ENCODE results near the gene ARFRP1. TPM values are rescaled to one million over a fixed set of nuclear protein-coding genes. Genes with fewer than 3 reads are reported as not detected.

ARFRP1 gene
- total and polyA plus RNA-seq, 2 of the 13 experiments (the other 11 are each of a cell fraction or from before 2014, with no cell fraction given) = 32.0 to 51.1 TPM

DNA sequence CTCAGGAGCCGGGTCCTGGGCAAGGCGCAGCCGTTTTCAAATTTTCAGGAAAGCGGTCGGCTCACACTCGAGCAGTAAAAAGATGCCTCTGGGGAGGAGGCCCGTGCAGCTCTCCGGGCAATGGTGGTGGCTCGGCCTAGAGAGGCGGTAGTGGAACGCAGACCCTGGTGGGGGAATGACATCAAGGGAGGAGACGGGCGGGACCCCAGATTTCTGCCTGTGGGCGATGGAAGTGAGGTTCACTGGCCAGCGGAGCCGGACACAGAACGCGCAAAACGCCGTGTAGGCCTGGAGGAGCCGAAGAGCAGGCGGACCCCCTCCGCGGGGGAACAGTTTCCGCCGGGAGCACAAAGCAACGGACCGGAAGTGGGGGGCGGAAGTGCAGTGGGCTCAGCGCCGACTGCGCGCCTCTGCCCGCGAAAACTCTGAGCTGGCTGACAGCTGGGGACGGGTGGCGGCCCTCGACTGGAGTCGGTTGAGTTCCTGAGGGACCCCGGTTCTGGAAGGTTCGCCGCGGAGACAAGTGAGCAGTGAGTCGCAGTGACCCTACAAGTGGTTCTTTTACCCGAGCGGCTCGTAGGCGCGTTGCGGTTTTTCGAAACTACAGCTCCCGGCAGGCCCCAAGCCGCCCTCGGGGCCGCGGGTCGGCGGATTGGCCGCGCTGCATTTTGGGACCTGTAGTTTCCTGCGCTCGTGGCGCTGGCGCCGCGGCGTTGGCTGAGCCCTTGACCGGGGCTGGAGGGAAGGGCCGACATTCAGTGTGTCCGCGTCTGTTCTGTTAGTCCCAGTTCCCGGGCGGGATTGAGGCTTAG, 49.6 kb downstream of the ARFRP1 start, which contains the start of gene RTEL1 (continued):
- TF ChIP-seq, protein P1, sequence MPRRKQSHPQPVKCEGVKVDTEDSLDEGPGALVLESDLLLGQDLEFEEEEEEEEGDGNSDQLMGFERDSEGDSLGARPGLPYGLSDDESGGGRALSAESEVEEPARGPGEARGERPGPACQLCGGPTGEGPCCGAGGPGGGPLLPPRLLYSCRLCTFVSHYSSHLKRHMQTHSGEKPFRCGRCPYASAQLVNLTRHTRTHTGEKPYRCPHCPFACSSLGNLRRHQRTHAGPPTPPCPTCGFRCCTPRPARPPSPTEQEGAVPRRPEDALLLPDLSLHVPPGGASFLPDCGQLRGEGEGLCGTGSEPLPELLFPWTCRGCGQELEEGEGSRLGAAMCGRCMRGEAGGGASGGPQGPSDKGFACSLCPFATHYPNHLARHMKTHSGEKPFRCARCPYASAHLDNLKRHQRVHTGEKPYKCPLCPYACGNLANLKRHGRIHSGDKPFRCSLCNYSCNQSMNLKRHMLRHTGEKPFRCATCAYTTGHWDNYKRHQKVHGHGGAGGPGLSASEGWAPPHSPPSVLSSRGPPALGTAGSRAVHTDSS (CRISPR knock-in tag; conservative IDR thresholded peaks at IDR 0.05) = peak; percentile 99
- peak; percentile 98 for TF ChIP-seq ZFP90 (CRISPR knock-in tag; IDR thresholded peaks at IDR 0.05; ENCODE audit: borderline replicate concordance)
- TF ChIP-seq ZNF83 (CRISPR knock-in tag; IDR thresholded peaks at IDR 0.05; ENCODE audit: borderline replicate concordance) = peak; percentile 74; the same call in 1 of the 2 replicates
- peak; percentile 54; the same call in 1 of the 2 replicates for TF ChIP-seq ZNF329 (CRISPR knock-in tag; IDR thresholded peaks at IDR 0.05; ENCODE audit: low read depth)
- TF ChIP-seq, protein P2, sequence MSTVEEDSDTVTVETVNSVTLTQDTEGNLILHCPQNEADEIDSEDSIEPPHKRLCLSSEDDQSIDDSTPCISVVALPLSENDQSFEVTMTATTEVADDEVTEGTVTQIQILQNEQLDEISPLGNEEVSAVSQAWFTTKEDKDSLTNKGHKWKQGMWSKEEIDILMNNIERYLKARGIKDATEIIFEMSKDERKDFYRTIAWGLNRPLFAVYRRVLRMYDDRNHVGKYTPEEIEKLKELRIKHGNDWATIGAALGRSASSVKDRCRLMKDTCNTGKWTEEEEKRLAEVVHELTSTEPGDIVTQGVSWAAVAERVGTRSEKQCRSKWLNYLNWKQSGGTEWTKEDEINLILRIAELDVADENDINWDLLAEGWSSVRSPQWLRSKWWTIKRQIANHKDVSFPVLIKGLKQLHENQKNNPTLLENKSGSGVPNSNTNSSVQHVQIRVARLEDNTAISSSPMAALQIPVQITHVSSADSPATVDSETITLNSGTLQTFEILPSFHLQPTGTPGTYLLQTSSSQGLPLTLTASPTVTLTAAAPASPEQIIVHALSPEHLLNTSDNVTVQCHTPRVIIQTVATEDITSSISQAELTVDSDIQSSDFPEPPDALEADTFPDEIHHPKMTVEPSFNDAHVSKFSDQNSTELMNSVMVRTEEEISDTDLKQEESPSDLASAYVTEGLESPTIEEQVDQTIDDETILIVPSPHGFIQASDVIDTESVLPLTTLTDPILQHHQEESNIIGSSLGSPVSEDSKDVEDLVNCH (CRISPR knock-in tag; IDR thresholded peaks at IDR 0.05) = 0 out of 2 replicates have a peak, but pooled peaks have one; percentile 14
- TF ChIP-seq, protein P3, sequence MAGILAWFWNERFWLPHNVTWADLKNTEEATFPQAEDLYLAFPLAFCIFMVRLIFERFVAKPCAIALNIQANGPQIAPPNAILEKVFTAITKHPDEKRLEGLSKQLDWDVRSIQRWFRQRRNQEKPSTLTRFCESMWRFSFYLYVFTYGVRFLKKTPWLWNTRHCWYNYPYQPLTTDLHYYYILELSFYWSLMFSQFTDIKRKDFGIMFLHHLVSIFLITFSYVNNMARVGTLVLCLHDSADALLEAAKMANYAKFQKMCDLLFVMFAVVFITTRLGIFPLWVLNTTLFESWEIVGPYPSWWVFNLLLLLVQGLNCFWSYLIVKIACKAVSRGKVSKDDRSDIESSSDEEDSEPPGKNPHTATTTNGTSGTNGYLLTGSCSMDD (CRISPR knock-in tag; IDR thresholded peaks at IDR 0.05) = peak; percentile 90; the same call in 1 of the 2 replicates
- TF ChIP-seq ZNF790 (CRISPR knock-in tag; IDR thresholded peaks at IDR 0.05; ENCODE audit: borderline replicate concordance) = peak; percentile 93
- TF ChIP-seq ZC3H13 (CRISPR knock-in tag; IDR thresholded peaks at IDR 0.05) = peak; percentile 73; the same call in 1 of the 2 replicates
- TF ChIP-seq ZMYM4 (CRISPR knock-in tag; IDR thresholded peaks at IDR 0.05) = peak; percentile 87
- TF ChIP-seq, protein P4, sequence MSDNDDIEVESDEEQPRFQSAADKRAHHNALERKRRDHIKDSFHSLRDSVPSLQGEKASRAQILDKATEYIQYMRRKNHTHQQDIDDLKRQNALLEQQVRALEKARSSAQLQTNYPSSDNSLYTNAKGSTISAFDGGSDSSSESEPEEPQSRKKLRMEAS (IDR thresholded peaks at IDR 0.05) = peak; percentile 92
- TF ChIP-seq RXRA (CRISPR knock-in tag; IDR thresholded peaks at IDR 0.05) = peak; percentile 74; the same call in 1 of the 2 replicates
- TF ChIP-seq, protein P5, sequence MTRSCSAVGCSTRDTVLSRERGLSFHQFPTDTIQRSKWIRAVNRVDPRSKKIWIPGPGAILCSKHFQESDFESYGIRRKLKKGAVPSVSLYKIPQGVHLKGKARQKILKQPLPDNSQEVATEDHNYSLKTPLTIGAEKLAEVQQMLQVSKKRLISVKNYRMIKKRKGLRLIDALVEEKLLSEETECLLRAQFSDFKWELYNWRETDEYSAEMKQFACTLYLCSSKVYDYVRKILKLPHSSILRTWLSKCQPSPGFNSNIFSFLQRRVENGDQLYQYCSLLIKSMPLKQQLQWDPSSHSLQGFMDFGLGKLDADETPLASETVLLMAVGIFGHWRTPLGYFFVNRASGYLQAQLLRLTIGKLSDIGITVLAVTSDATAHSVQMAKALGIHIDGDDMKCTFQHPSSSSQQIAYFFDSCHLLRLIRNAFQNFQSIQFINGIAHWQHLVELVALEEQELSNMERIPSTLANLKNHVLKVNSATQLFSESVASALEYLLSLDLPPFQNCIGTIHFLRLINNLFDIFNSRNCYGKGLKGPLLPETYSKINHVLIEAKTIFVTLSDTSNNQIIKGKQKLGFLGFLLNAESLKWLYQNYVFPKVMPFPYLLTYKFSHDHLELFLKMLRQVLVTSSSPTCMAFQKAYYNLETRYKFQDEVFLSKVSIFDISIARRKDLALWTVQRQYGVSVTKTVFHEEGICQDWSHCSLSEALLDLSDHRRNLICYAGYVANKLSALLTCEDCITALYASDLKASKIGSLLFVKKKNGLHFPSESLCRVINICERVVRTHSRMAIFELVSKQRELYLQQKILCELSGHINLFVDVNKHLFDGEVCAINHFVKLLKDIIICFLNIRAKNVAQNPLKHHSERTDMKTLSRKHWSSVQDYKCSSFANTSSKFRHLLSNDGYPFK (CRISPR knock-in tag; IDR thresholded peaks at IDR 0.05; ENCODE audit: borderline replicate concordance) = peak; percentile 87
- TF ChIP-seq TGIF2 (CRISPR knock-in tag; IDR thresholded peaks at IDR 0.05) = peak; percentile 94
- TF ChIP-seq MXI1 (IDR thresholded peaks at IDR 0.05; ENCODE audit: borderline replicate concordance, low read depth, low read length) = peak; percentile 85; the same call in 1 of the 3 replicates
- TF ChIP-seq ZSCAN31 (CRISPR knock-in tag; IDR thresholded peaks at IDR 0.05; ENCODE audit: low read depth) = peak; percentile 82
- TF ChIP-seq, protein P6, sequence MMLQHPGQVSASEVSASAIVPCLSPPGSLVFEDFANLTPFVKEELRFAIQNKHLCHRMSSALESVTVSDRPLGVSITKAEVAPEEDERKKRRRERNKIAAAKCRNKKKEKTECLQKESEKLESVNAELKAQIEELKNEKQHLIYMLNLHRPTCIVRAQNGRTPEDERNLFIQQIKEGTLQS (CRISPR knock-in tag; IDR thresholded peaks at IDR 0.05) = peak; percentile 75; the same call in 1 of the 2 replicates
- peak; percentile 95 for TF ChIP-seq BORCS8-MEF2B (CRISPR knock-in tag; IDR thresholded peaks at IDR 0.05)
- TF ChIP-seq POGZ (CRISPR knock-in tag; IDR thresholded peaks at IDR 0.05) = peak; percentile 91
- TF ChIP-seq ZNF430 (CRISPR knock-in tag; IDR thresholded peaks at IDR 0.05) = peak; percentile 80
- TF ChIP-seq LCORL (IDR thresholded peaks at IDR 0.05) = no peak; the same call in 1 of the 2 replicates
- TF ChIP-seq LCORL (CRISPR knock-in tag; IDR thresholded peaks at IDR 0.05) = peak; percentile 84; the same call in 1 of the 2 replicates
